C4-2B (cell line): ENCODE results near the gene LHFPL6.

ENCODE experiments used
- ZFX ChIP-seq: fragments of 450-650 bp; IDR thresholded peaks from 2 replicates; pipeline ENCODE4 v1.6.1; 2017
- TF ChIP-seq, protein P1 (sequence below): fragments of 450-650 bp; conservative IDR thresholded peaks from 2 replicates; pipeline ENCODE4 v1.5.1; 2017; ENCODE audit warnings: mild to moderate bottlenecking

DNA sequence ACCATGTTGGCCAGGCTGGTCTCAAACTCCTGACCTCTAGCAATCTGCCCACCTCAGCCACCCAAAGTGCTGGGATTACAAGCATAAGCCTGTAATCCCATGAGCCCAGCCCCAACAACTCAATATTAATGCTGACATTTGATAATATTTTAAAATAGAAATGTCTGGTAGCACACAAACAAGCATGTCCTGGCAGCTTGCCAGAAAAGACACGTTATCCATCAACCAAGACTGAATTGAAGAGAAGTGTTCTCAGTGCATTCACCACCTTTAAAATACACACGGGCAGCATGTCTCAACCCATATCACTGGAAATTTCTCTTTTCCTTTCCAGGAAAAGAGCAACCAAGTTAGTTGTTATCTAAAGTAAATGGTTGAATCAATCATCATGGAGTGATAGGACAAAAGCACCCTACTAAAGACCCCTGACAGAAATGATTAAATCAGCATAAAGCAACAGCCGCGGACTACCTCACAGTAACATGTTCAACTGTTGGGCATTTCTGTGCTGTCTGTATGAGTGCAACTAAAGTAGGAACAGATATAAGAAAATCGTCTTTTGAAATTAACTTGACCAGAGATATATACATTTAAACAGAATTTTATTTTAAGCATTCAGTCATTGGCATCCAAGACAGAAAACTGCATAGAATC is 25.0 kb downstream of the LHFPL6 start:
- TF ChIP-seq, protein P1, sequence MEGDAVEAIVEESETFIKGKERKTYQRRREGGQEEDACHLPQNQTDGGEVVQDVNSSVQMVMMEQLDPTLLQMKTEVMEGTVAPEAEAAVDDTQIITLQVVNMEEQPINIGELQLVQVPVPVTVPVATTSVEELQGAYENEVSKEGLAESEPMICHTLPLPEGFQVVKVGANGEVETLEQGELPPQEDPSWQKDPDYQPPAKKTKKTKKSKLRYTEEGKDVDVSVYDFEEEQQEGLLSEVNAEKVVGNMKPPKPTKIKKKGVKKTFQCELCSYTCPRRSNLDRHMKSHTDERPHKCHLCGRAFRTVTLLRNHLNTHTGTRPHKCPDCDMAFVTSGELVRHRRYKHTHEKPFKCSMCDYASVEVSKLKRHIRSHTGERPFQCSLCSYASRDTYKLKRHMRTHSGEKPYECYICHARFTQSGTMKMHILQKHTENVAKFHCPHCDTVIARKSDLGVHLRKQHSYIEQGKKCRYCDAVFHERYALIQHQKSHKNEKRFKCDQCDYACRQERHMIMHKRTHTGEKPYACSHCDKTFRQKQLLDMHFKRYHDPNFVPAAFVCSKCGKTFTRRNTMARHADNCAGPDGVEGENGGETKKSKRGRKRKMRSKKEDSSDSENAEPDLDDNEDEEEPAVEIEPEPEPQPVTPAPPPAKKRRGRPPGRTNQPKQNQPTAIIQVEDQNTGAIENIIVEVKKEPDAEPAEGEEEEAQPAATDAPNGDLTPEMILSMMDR = no peak
- no peak for TF ChIP-seq ZFX
